Gastrocnemius medialis (tissue), 4 donors: ENCODE results near the gene SMOC2.

ENCODE experiments used
- CTCF ChIP-seq, 5 experiments: fragments of 450-650 bp in 3 of 5; fragments of 200-600 bp in 2 of 5; sonication (generic) in 2 of 5; IDR thresholded peaks in 4 of 5; conservative IDR thresholded peaks in 1 of 5; 1 replicate in 4 of 5; 2 replicates in 1 of 5; pipeline ENCODE4 v1.5.1; 2016 to 2019; ENCODE audit warnings: antibody characterized with exemption in 5 of 5, mild to moderate bottlenecking in 3 of 5, moderate library complexity in 3 of 5
- POLR2A ChIP-seq, 2 donors: fragments of 450-650 bp; IDR thresholded peaks; one replicate each; pipeline ENCODE4 v1.6.1; 2017; ENCODE audit warnings: antibody characterized with exemption in 2 of 2, mild to moderate bottlenecking in 2 of 2, moderate library complexity in 2 of 2

DNA sequence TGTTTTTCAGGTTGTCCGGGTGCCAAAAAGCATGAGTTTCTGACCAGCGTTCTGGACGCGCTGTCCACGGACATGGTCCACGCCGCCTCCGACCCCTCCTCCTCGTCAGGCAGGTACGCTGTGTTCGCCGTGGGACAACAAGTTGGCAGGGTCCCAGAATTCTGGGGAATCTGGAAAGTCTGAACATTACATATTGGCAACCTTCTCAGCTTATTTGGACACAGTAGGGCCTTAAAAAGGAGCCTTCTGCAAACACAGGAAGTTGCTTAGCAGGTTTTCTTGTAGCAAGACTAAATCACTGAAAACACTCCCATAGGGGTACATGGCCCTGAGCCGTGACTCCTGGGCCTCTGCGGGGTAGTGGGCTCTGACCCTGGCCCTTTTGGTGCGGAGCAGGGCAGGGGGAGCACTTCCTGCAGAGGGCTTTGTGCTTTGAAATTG is 209.7 kb downstream of the SMOC2 start:
- TF ChIP-seq POLR2A (IDR thresholded peaks at IDR 0.05): no peak
- TF ChIP-seq CTCF (IDR thresholded peaks at IDR 0.05 in 4 of 5, conservative IDR thresholded peaks at IDR 0.05 in 1 of 5): no peak
